H9 (cell line): ENCODE measurements around the gene MEP1B. TPM values are rescaled to one million over a fixed set of nuclear protein-coding genes. Genes with fewer than 3 reads are reported as not detected.

Experiments used
- DNase-seq: peaks from one replicate; pipeline ENCODE4 v3.0.0-alpha.2; 2017
- H2AFZ ChIP-seq: one replicate; pipeline ENCODE4 v1.6.1; 2013; ENCODE audit warnings: mild to moderate bottlenecking, low read length, control low read depth, moderate library complexity
- H2AK5ac ChIP-seq: 2 replicates; pipeline ENCODE4 v1.6.1; 2013; ENCODE audit warnings: low read length, control low read depth, mixed read lengths; ENCODE audit not compliant: insufficient read length
- H2BK120ac ChIP-seq: one replicate; pipeline ENCODE4 v1.6.1; 2013; ENCODE audit warnings: low read depth, mild to moderate bottlenecking, low read length, control low read depth, inconsistent platforms; ENCODE audit not compliant: poor library complexity, severe bottlenecking
- H2BK12ac ChIP-seq: 2 replicates; pipeline ENCODE4 v1.6.1; 2013; ENCODE audit warnings: low read length, control low read depth, mixed read lengths, low read depth; ENCODE audit not compliant: insufficient read length
- H2BK15ac ChIP-seq: 2 replicates; pipeline ENCODE4 v1.6.1; 2013; ENCODE audit warnings: low read depth, low read length, control low read depth
- H2BK20ac ChIP-seq: one replicate; pipeline ENCODE4 v1.6.1; 2013; ENCODE audit warnings: low read depth, mild to moderate bottlenecking, low read length, control low read depth, inconsistent platforms; ENCODE audit not compliant: poor library complexity, severe bottlenecking
- H2BK5ac ChIP-seq: 2 replicates; pipeline ENCODE4 v1.6.1; 2013; ENCODE audit warnings: low read length, control low read depth, mixed read lengths; ENCODE audit not compliant: insufficient read length
- H3K14ac ChIP-seq: 2 replicates; pipeline ENCODE4 v1.6.1; 2013; ENCODE audit warnings: low read length, control low read depth; ENCODE audit not compliant: insufficient read depth
- H3K18ac ChIP-seq: 2 replicates; pipeline ENCODE4 v1.6.1; 2013; ENCODE audit warnings: low read depth, mild to moderate bottlenecking, mixed read lengths, low read length, control low read depth; ENCODE audit not compliant: insufficient read length
- H3K23ac ChIP-seq: 2 replicates; pipeline ENCODE4 v1.6.1; 2013; ENCODE audit warnings: low read length, control low read depth, mixed read lengths, low read depth; ENCODE audit not compliant: insufficient read length
- H3K23me2 ChIP-seq: 2 replicates; pipeline ENCODE4 v1.6.1; 2013; ENCODE audit warnings: low read depth, mild to moderate bottlenecking, mixed read lengths, low read length, control low read depth; ENCODE audit not compliant: insufficient read length, poor library complexity, severe bottlenecking
- H3K27ac ChIP-seq: 2 replicates; pipeline ENCODE4 v1.5.1; 2013; ENCODE audit warnings: low read length, control low read depth, mixed read lengths, low read depth; ENCODE audit not compliant: insufficient read length
- H3K27me3 ChIP-seq: 2 replicates; pipeline ENCODE4 v1.6.1; 2013; ENCODE audit warnings: low read length, control low read depth, inconsistent platforms; ENCODE audit not compliant: insufficient read depth
- H3K4ac ChIP-seq: 2 replicates; pipeline ENCODE4 v1.6.1; 2013; ENCODE audit warnings: low read depth, mild to moderate bottlenecking, control low read depth, inconsistent platforms, low read length, moderate library complexity
- H3K4me1 ChIP-seq: 2 replicates; pipeline ENCODE4 v1.6.1; 2013; ENCODE audit warnings: low read length, control low read depth, inconsistent platforms; ENCODE audit not compliant: insufficient read depth
- H3K4me2 ChIP-seq: 2 replicates; pipeline ENCODE4 v1.6.1; 2013; ENCODE audit warnings: low read length, control low read depth, mixed read lengths; ENCODE audit not compliant: insufficient read length, insufficient read depth
- H3K56ac ChIP-seq: 2 replicates; pipeline ENCODE4 v1.6.1; 2013; ENCODE audit warnings: low read depth, mild to moderate bottlenecking, mixed read lengths, low read length, control low read depth; ENCODE audit not compliant: insufficient read length
- H3K79me1 ChIP-seq: 2 replicates; pipeline ENCODE4 v1.6.1; 2013; ENCODE audit warnings: low read depth, mild to moderate bottlenecking, moderate library complexity, low read length, control low read depth, inconsistent platforms; ENCODE audit not compliant: insufficient read depth, poor library complexity, severe bottlenecking
- H3K79me2 ChIP-seq: 2 replicates; pipeline ENCODE4 v1.6.1; 2013; ENCODE audit warnings: low read length, control low read depth, inconsistent platforms; ENCODE audit not compliant: insufficient read depth
- H3K9ac ChIP-seq: 2 replicates; pipeline ENCODE4 v1.6.1; 2013; ENCODE audit warnings: low read length, control low read depth, mixed read lengths; ENCODE audit not compliant: insufficient read length; ENCODE audit errors: extremely low read depth
- H3K9me3 ChIP-seq: one replicate; pipeline ENCODE4 v1.6.1; 2013; ENCODE audit warnings: low read depth, low read length, inconsistent platforms; ENCODE audit not compliant: control insufficient read depth
- H3T11ph ChIP-seq: one replicate; pipeline ENCODE4 v1.6.1; 2013; ENCODE audit warnings: mild to moderate bottlenecking, low read length, control low read depth, inconsistent platforms
- H4K20me1 ChIP-seq: one replicate; pipeline ENCODE4 v1.6.1; 2013; ENCODE audit not compliant: control insufficient read depth, insufficient read length, insufficient read depth
- H4K5ac ChIP-seq: 2 replicates; pipeline ENCODE4 v1.6.1; 2013; ENCODE audit warnings: low read depth, mild to moderate bottlenecking, mixed read lengths, low read length, control low read depth; ENCODE audit not compliant: insufficient read length
- H4K8ac ChIP-seq: replicated peaks from 2 replicates; pipeline ENCODE4 v1.6.1; 2013; ENCODE audit warnings: low read length, control low read depth, mixed read lengths, low read depth; ENCODE audit not compliant: insufficient read length
- H4K91ac ChIP-seq: 2 replicates; pipeline ENCODE4 v1.6.1; 2013; ENCODE audit warnings: low read depth, mild to moderate bottlenecking, moderate library complexity, mixed read lengths, low read length, control low read depth; ENCODE audit not compliant: insufficient read length
- H3K27ac Mint-ChIP-seq, 3 experiments: 2 replicates in 2 of 3; 3 replicates in 1 of 3; pipeline ENCODE4 v1.8.0; 2020 to 2021; ENCODE audit warnings: mixed read lengths in 3 of 3, mild to moderate bottlenecking in 1 of 3, moderate library complexity in 1 of 3
- H3K27me3 Mint-ChIP-seq: 2 replicates; pipeline ENCODE4 v1.8.0; 2021; ENCODE audit warnings: low read depth, mild to moderate bottlenecking, moderate library complexity, mixed read lengths
- H3K36me3 Mint-ChIP-seq, 3 experiments: 2 replicates in 2 of 3; 3 replicates in 1 of 3; pipeline ENCODE4 v1.8.0; 2020 to 2021; ENCODE audit warnings: low read depth in 3 of 3, mixed read lengths in 3 of 3; ENCODE audit not compliant: insufficient read depth in 1 of 3
- H3K4me1 Mint-ChIP-seq, 2 experiments: 2 replicates each; pipeline ENCODE4 v1.8.0; 2020; ENCODE audit warnings: mixed read lengths in 2 of 2
- H3K4me3 Mint-ChIP-seq, 2 experiments: 2 replicates in 1 of 2; 3 replicates in 1 of 2; pipeline ENCODE4 v1.8.0; 2020 to 2021; ENCODE audit warnings: mild to moderate bottlenecking in 2 of 2, mixed read lengths in 2 of 2, moderate library complexity in 1 of 2
- H3K9me3 Mint-ChIP-seq, 2 experiments: 2 replicates in 1 of 2; 3 replicates in 1 of 2; pipeline ENCODE4 v1.8.0; 2020; ENCODE audit warnings: mild to moderate bottlenecking in 2 of 2, mixed read lengths in 2 of 2, moderate library complexity in 1 of 2
- WGBS: extraction: QIAGEN DNeasy Blood & Tissue Kit; methylation state at CpG from one replicate; pipeline ENCODE4 v1.1.7; 2013; ENCODE audit warnings: missing lambda C conversion rate, low lambda C conversion rate, mixed read lengths; ENCODE audit not compliant: insufficient read length; ENCODE audit errors: extremely low coverage; 5-methylcytosine and 5-hydroxymethylcytosine counted together
- total RNA-seq: library from RNA; stranded (reverse); gene quantifications from 2 replicates; pipeline ENCODE4 v1.2.1, GENCODE V29; 2021
- TF ChIP-seq, protein P1 (sequence below): fragments of 200-600 bp; sonication (generic); conservative IDR thresholded peaks from 3 replicates; pipeline ENCODE4 v1.8.0; 2021; ENCODE audit warnings: antibody characterized with exemption, mild to moderate bottlenecking

The MEP1B gene
- total RNA-seq, 1 experiment from 2014 or later: not detected

DNA sequence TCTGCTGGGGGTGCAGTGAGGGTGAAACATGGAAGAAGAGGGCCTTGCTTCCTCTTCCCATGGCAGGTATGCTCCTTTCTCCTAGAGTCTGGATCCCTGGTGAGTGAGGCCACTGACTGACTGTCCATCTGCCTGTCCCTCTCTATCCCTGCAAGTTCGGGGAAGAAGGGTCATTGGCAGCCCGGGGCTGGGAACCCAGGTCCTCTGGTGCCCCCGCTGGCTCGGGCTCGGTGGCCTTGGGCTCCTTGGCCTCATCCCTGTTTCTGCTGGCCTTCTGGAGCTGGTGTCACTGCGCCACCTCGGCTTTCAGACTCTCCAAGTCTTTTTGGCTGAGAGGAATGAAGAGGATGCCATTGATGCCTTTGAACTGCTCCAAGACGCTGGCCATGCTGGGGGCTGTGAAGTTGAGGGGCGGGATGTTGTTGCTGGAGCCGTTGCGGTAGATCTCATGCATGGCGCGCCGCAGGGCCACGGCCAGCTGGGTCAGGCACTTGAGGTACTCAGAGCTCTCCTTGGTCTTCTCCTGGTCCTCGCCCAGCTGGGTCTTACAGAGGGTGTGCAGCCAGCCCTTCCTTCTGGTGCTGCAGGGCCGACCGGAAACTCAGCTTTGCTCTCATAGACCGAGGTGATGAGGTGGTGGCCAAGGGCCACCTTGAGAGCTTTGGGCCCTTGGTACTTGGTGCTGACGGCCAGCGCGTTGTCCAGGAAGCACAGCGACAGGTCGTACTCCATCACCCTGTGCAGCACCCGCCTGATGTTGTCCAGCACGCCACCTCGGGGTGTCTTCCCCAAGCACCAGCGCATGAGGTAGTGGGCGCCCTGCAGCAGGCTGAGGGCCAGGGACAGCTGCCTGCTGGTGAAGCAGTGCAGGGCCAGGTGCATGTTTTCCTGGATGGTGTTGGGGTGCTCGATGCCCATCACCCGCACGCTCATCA, 6.3 kb downstream of the MEP1B start:
- Histone ChIP-seq H2BK120ac (no peak overlapping the region), H2BK12ac (no peak overlapping the region), H3K27ac (no peak overlapping the region), H3K23me2 (no peaks in the 10 kb centered on the region), H4K20me1 (no peaks in the 10 kb centered on the region), H3K4ac (no peak overlapping the region), H2BK15ac (no peak overlapping the region), H3K14ac (no peak overlapping the region), H3K23ac (no peak overlapping the region), H4K8ac (no peak overlapping the region), H3K79me1 (no peaks in the 10 kb centered on the region), H3K9me3 (no peaks in the 10 kb centered on the region), H2BK5ac (no peak overlapping the region), H2BK20ac (no peak overlapping the region), H3T11ph (no peak overlapping the region), H4K91ac (no peak overlapping the region), H4K5ac (no peak overlapping the region), H3K79me2 (no peaks in the 10 kb centered on the region), H2AK5ac (no peak overlapping the region), H3K9ac (no peak overlapping the region), H3K4me1 (no peaks in the 10 kb centered on the region), H3K56ac (no peak overlapping the region), H3K27me3 (no peaks in the 10 kb centered on the region), H3K4me2 (no peak overlapping the region), H3K18ac (no peak overlapping the region), H2AFZ (no peak overlapping the region)
- H3K27ac Mint-ChIP-seq: no peak overlapping the region
- no peaks in the 10 kb centered on the region for H3K9me3 Mint-ChIP-seq
- H3K27me3 Mint-ChIP-seq: no peaks in the 10 kb centered on the region
- H3K36me3 Mint-ChIP-seq: no peaks in the 10 kb centered on the region
- H3K4me1 Mint-ChIP-seq: no peaks in the 10 kb centered on the region
- TF ChIP-seq, protein P1, sequence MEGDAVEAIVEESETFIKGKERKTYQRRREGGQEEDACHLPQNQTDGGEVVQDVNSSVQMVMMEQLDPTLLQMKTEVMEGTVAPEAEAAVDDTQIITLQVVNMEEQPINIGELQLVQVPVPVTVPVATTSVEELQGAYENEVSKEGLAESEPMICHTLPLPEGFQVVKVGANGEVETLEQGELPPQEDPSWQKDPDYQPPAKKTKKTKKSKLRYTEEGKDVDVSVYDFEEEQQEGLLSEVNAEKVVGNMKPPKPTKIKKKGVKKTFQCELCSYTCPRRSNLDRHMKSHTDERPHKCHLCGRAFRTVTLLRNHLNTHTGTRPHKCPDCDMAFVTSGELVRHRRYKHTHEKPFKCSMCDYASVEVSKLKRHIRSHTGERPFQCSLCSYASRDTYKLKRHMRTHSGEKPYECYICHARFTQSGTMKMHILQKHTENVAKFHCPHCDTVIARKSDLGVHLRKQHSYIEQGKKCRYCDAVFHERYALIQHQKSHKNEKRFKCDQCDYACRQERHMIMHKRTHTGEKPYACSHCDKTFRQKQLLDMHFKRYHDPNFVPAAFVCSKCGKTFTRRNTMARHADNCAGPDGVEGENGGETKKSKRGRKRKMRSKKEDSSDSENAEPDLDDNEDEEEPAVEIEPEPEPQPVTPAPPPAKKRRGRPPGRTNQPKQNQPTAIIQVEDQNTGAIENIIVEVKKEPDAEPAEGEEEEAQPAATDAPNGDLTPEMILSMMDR: no peak
- no peak for DNase-seq
- no CpG with 5 or more reads among the region's 32 CpGs for WGBS
- no peak overlapping the region for H3K4me3 Mint-ChIP-seq
